GM12874 (cell line): ENCODE measurements around the gene RPS6KA5.

Experiments
- CTCF ChIP-seq: IDR thresholded peaks from 2 replicates; pipeline ENCODE4 v1.5.1; 2011; ENCODE audit warnings: low read depth, mild to moderate bottlenecking, control low read depth, low read length, moderate library complexity; ENCODE audit not compliant: insufficient read depth

RPS6KA5 gene

GRCh38 chr14:91060351-91061055, at the start of gene RPS6KA5:
Gene RPS6KA5, minus strand, starts transcription at chr14:91060641. Its CDS starts 207 bp downstream, at chr14:91060434.
- no peak for TF ChIP-seq CTCF

GRCh38 chr14:91108941-91109611, 48.6 kb upstream of the RPS6KA5 start:
- TF ChIP-seq CTCF: no peak

- no peak for TF ChIP-seq CTCF
Observed at GRCh38 chr14:91103116-91103515, 42.7 kb upstream of the RPS6KA5 start.

DNA sequence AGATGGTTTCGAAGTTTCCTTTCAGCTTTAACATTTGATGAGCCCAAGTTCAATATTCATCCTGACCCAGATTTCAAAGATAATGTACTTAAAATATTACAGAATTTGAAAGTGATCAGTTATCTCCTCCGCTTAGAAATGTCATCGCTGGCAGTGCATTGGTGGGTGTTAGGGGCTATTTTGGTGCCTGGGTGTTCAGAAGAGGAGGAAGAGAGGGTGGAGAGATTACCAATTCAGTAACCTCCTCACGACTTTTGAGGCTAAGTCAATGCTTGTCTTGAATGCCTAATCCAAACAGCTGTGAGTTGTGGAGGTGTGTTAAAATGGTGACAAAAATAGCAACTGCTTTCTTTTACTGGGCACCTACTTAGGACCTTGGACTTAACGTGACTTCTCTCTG, 39.7 kb upstream of the RPS6KA5 start:
- no peak for TF ChIP-seq CTCF

DNA sequence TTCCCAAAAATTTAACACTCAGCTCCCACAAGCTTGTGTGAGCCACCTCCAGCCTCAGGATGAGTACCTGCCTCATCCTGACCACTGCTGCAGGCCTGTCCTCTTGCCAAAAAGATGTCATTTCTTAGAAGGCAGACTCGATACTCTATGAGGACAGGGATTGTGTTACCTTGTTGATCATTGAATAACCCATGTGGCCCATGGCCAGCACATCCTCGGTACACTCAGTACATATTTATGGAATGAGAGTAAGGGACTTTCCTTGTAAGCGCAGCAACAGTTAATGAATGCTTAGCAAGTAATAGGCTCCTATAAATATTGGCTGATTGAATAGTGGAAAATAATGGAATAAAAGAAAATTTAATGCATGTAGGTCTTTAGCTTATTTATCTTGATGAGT, 38.1 kb upstream of the RPS6KA5 start:
- TF ChIP-seq CTCF: no peak

- TF ChIP-seq CTCF: no peak
Observed at GRCh38 chr14:91095178-91095577, 34.7 kb upstream of the RPS6KA5 start.

GRCh38 chr14:91094772-91095171, 34.3 kb upstream of the RPS6KA5 start:
- no peak for TF ChIP-seq CTCF
